Activated CD8-positive, alpha-beta T cell treated with anti-CD3 and anti-CD28 coated beads for 36 hours (primary cell): ENCODE results near the gene ACTL7B. TPM values are rescaled to one million over a fixed set of nuclear protein-coding genes. Genes with fewer than 3 reads are reported as not detected.

Experiments used
- ATAC-seq: fragments of 200-7000 bp; cut with Tn5 transposase; one replicate; pipeline ENCODE4 v1.10.0; 2021; ENCODE audit warnings: mild to moderate bottlenecking, moderate library complexity
- CTCF ChIA-PET: fragments of 350-600 bp; sonication (Branson Sonifier 250); formaldehyde crosslinking; loops from one replicate; lab custom pipeline; 2021; ENCODE audit warnings: antibody characterized with exemption; lab: Charles Lee
- POLR2A ChIA-PET: fragments of 350-600 bp; sonication (Branson Sonifier 250); formaldehyde crosslinking; loops from one replicate; lab custom pipeline; 2021; ENCODE audit warnings: antibody characterized with exemption; lab: Charles Lee
- DNase-seq: peaks from one replicate; pipeline ENCODE4 v3.0.0-alpha.2; 2020
- H3K27ac Mint-ChIP-seq: one replicate; pipeline ENCODE4 v1.8.0; 2021; ENCODE audit warnings: mild to moderate bottlenecking, mixed read lengths
- H3K27me3 Mint-ChIP-seq: one replicate; pipeline ENCODE4 v1.8.0; 2021; ENCODE audit warnings: mixed read lengths
- H3K36me3 Mint-ChIP-seq: one replicate; pipeline ENCODE4 v1.8.0; 2021; ENCODE audit warnings: low read depth, mixed read lengths
- H3K4me1 Mint-ChIP-seq: one replicate; pipeline ENCODE4 v1.8.0; 2021; ENCODE audit warnings: low read depth, mixed read lengths
- H3K4me3 Mint-ChIP-seq: one replicate; pipeline ENCODE4 v1.8.0; 2021; ENCODE audit warnings: mild to moderate bottlenecking, moderate library complexity, mixed read lengths
- H3K9me3 Mint-ChIP-seq: one replicate; pipeline ENCODE4 v1.8.0; 2021; ENCODE audit warnings: mixed read lengths
- intact Hi-C: fragments of 100-400 bp; cut with micrococcal nuclease; formaldehyde crosslinking; loops from one replicate; pipeline ENCODE4 v1.10.0; 2022
- total RNA-seq, 2 experiments: library from RNA; stranded (reverse); gene quantifications; one replicate each; pipeline ENCODE4 v1.2.3, GENCODE V29; 2021
- TF ChIP-seq, protein P1 (sequence below): fragments of 200-600 bp; IDR thresholded peaks from one replicate; pipeline ENCODE4 v1.8.0; 2022; ENCODE audit warnings: antibody characterized with exemption, mild to moderate bottlenecking

Gene ACTL7B
- total RNA-seq, 2 experiments from 2014 or later: not detected

DNA sequence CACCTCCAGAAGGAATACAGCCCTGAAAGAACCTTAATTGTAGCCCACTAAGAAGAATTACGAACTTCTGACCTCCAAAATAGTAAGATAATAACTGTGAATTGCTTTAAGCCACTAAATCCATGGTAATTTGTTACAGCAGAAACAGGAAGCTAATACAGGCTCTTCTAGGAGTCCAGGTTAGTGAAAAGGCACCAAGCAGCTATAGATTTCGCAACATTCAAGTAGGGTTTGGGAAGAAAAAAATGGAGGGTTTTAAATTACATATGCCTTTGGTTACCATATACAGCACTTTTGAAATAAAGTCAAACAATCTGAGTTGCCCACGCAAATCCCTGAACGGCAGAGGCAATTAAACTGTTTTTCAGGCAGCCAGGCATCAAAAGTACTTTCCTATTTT lies 4.6 kb upstream of the ACTL7B start:
- ChIA-PET CTCF (no interaction called here), POLR2A (no interaction called here)
- H3K27ac Mint-ChIP-seq: no peak overlapping the region

DNA sequence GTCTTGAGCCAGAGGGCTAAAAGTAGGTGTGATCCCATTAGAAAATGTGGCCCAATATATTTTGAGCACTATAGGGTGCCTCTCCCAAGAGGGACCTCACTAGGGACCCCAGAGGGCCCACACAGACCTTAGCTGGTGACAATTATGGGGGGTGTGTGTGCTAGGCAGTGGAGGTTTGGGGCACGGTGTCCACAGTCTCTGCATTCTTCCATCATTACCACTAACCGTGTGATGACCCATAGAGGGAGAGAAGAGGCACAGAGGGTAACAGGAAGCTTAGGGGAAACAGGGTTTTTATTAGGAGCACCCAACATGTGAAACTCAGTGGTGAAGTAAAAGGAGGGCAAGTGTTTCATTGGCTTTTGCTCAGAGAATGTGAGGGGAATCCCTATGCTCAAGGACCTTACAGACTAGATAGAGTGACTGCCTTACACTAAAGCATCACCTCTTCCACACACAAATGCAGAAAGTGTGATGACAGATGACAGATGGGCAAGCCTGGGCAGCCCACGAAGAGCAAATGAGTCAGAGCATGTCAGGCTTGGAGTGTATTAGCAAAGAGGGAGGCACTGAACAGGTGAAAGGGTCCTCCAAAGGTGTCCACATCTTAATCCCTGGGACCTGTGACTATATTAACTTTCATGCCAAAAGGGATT lies 3.8 kb upstream of the ACTL7B start:
- Mint-ChIP-seq H3K27me3 (no peaks in the 10 kb centered on the region), H3K4me1 (no peaks in the 10 kb centered on the region), H3K4me3 (no peak overlapping the region), H3K9me3 (no peaks in the 10 kb centered on the region), H3K27ac (no peak overlapping the region), H3K36me3 (no peaks in the 10 kb centered on the region)
- POLR2A ChIA-PET: no interaction called here
- CTCF ChIA-PET: no interaction called here
- ATAC-seq (peak; percentile 89), DNase-seq (peak; percentile 33)
- TF ChIP-seq, protein P1, sequence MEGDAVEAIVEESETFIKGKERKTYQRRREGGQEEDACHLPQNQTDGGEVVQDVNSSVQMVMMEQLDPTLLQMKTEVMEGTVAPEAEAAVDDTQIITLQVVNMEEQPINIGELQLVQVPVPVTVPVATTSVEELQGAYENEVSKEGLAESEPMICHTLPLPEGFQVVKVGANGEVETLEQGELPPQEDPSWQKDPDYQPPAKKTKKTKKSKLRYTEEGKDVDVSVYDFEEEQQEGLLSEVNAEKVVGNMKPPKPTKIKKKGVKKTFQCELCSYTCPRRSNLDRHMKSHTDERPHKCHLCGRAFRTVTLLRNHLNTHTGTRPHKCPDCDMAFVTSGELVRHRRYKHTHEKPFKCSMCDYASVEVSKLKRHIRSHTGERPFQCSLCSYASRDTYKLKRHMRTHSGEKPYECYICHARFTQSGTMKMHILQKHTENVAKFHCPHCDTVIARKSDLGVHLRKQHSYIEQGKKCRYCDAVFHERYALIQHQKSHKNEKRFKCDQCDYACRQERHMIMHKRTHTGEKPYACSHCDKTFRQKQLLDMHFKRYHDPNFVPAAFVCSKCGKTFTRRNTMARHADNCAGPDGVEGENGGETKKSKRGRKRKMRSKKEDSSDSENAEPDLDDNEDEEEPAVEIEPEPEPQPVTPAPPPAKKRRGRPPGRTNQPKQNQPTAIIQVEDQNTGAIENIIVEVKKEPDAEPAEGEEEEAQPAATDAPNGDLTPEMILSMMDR: no peak
- intact Hi-C loops: no loop called here

More for the DNA sequence above, 4.6 kb upstream of the ACTL7B start:
- H3K27me3 Mint-ChIP-seq: no peaks in the 10 kb centered on the region
- intact Hi-C loops: no loop called here
- DNase-seq (no peak), ATAC-seq (no peak)
- H3K36me3 Mint-ChIP-seq: no peaks in the 10 kb centered on the region
- TF ChIP-seq, protein P1: no peak
- H3K9me3 Mint-ChIP-seq: no peaks in the 10 kb centered on the region
- H3K4me3 Mint-ChIP-seq: no peak overlapping the region
- H3K4me1 Mint-ChIP-seq: no peaks in the 10 kb centered on the region

DNA sequence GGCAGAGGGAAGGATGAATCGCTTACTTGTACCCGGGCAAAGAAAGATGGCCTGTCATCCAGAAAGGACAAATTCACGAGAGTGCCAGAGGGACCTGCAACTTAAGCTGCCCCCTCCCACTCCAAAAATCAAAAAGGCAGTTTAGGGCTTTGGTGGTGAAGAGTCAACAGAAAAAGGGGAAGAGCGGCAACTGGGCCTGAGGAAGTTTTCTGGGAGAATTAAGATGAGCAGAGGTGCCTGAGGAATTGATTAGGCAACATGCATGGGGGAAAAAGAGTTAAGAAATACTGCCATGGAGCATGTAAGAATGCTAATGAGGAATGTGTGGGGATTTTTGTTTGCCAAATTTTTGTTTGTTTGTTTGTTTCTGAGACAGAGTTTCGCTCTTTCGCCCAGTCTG lies 1.8 kb upstream of the ACTL7B start:
- TF ChIP-seq, protein P1: no peak
- Mint-ChIP-seq H3K4me1 (no peaks in the 10 kb centered on the region), H3K9me3 (no peaks in the 10 kb centered on the region), H3K4me3 (no peak overlapping the region), H3K27ac (no peak overlapping the region), H3K36me3 (no peaks in the 10 kb centered on the region), H3K27me3 (no peaks in the 10 kb centered on the region)
- CTCF ChIA-PET: no interaction called here
- intact Hi-C loops: no loop called here
- no peak for DNase-seq
- ATAC-seq: no peak
- POLR2A ChIA-PET: no interaction called here

DNA sequence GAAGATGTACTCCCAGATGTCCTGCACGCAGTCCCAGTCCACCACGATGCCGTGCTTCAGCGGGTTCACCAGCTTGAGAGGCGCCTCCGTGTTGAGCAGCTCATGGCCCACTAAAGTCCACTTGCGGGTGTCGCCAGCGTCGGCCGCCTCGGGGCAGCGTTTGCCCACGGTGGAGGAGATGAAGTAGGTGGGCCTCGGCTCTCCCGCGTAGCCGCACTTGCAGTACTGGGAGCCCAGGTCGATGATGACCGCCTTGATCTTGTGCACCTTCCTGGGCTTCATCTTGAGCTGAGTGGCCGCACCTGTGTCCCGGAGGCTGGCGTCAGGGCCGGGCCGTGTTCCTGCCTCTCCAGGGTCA lies 278 bp downstream of the ACTL7B start:
- TF ChIP-seq, protein P1: no peak
- no peaks in the 10 kb centered on the region for H3K4me1 Mint-ChIP-seq
- H3K36me3 Mint-ChIP-seq: no peaks in the 10 kb centered on the region
- intact Hi-C loops: no loop called here
- H3K9me3 Mint-ChIP-seq: no peaks in the 10 kb centered on the region
- no peak overlapping the region for H3K27ac Mint-ChIP-seq
- H3K27me3 Mint-ChIP-seq: peaks cover 1% of the 10 kb centered on the region
- no peak for ATAC-seq
- POLR2A ChIA-PET: no interaction called here
- no peak overlapping the region for H3K4me3 Mint-ChIP-seq
- no peak for DNase-seq
- CTCF ChIA-PET: no interaction called here

DNA sequence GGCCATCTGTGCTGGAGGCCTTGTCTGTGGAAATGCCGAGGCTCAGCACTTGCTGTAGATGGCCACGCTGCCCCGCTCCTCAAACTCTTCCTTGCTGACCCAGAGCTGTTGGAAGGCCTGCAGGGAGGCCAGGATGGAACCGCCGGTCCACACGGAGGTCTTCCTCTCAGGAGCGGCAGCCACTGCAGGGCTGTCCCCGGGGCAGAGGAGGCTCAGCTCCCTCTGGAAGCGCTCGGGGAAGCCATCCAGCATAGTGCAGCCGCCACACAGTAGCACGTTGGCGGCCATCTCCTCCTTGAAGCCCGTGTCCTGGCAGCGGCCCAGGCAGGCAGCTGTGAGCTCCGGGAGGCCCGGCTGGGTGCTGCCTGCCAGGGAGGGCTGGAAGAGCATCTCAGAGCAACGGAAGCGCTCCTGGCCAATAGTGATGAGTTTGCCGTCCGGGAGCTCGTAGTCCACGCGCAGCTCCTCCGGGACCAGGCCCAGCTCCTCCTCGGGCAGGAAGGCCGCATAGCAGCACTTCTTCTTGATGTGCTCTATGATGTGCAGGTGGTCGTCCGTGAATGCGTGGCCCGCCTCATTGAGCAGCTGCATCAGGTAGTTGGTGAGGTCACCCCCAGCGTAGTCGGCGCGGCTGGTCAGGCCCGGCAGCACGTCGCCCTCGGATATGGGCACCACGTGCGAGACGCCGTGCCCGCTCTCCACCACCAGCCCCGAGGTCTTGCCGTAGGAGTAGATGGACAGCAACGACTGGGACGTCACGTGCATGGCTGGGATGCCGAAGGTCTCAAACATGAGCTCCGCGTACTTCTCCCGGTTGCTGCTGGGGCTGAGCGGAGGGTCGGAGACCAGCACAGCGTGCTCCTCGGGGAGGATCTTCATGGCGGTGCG lies 901 bp downstream of the ACTL7B start:
- Mint-ChIP-seq H3K4me3 (no peak overlapping the region), H3K27me3 (peaks cover 2% of the 10 kb centered on the region), H3K9me3 (no peaks in the 10 kb centered on the region), H3K27ac (no peak overlapping the region), H3K36me3 (no peaks in the 10 kb centered on the region), H3K4me1 (no peaks in the 10 kb centered on the region)
- TF ChIP-seq, protein P1: no peak
- ChIA-PET POLR2A (no interaction called here), CTCF (no interaction called here)
- DNase-seq (no peak), ATAC-seq (no peak)
- intact Hi-C loops: no loop called here
